Endothelial cell (in vitro differentiated cells): ENCODE data around the gene ADTRP. TPM values are rescaled to one million over a fixed set of nuclear protein-coding genes. Genes with fewer than 3 reads are reported as not detected.

Experiments
- DNase-seq: peaks from one replicate; pipeline ENCODE4 v3.0.0; 2021; ENCODE audit warnings: low spot score
- H3K27ac Mint-ChIP-seq: one replicate; pipeline ENCODE4 v1.8.0; 2021; ENCODE audit warnings: mixed read lengths, inconsistent platforms; ENCODE audit not compliant: unreplicated experiment
- H3K27me3 Mint-ChIP-seq: one replicate; pipeline ENCODE4 v1.8.0; 2021; ENCODE audit warnings: mild to moderate bottlenecking, moderate library complexity, mixed read lengths, inconsistent platforms; ENCODE audit not compliant: unreplicated experiment
- H3K36me3 Mint-ChIP-seq: one replicate; pipeline ENCODE4 v1.8.0; 2021; ENCODE audit warnings: mild to moderate bottlenecking, low read depth, mixed read lengths, inconsistent platforms; ENCODE audit not compliant: unreplicated experiment
- H3K4me1 Mint-ChIP-seq: one replicate; pipeline ENCODE4 v1.8.0; 2021; ENCODE audit warnings: mild to moderate bottlenecking, mixed read lengths, inconsistent platforms; ENCODE audit not compliant: unreplicated experiment
- H3K4me3 Mint-ChIP-seq: one replicate; pipeline ENCODE4 v1.8.0; 2021; ENCODE audit warnings: mild to moderate bottlenecking, mixed read lengths, inconsistent platforms; ENCODE audit not compliant: unreplicated experiment
- H3K9me3 Mint-ChIP-seq: one replicate; pipeline ENCODE4 v1.8.0; 2021; ENCODE audit warnings: mixed read lengths, inconsistent platforms; ENCODE audit not compliant: unreplicated experiment
- CTCF ChIP-seq: fragments of 200-600 bp; sonication (generic); IDR thresholded peaks from one replicate; pipeline ENCODE4 v1.5.0; 2021; ENCODE audit warnings: antibody characterized with exemption; ENCODE audit not compliant: unreplicated experiment
- total RNA-seq: library from RNA; stranded (reverse); fragmentation: NEBNext Ultra II Directional; extraction: Animal tissue kit (Norgen Biotek cat#: 25700); gene quantifications from one replicate; pipeline ENCODE4 v1.2.1, GENCODE V29; 2021; ENCODE audit not compliant: unreplicated experiment

Gene ADTRP
- total RNA-seq, 1 donor from 2014 or later, result not detected

GRCh38 chr6:11729076-11729475 is 49.5 kb downstream of the ADTRP start:
- Mint-ChIP-seq H3K4me3 (no peak overlapping the region), H3K4me1 (no peaks in the 10 kb centered on the region), H3K9me3 (no peaks in the 10 kb centered on the region), H3K27ac (no peak overlapping the region), H3K27me3 (peaks cover 2% of the 10 kb centered on the region), H3K36me3 (no peaks in the 10 kb centered on the region)
- TF ChIP-seq CTCF, result no peak
- no peak for DNase-seq

GRCh38 chr6:11727998-11728961 is 50.3 kb downstream of the ADTRP start:
- DNase-seq, result no peak
- Mint-ChIP-seq H3K9me3 (no peaks in the 10 kb centered on the region), H3K4me3 (no peak overlapping the region), H3K36me3 (no peaks in the 10 kb centered on the region), H3K27me3 (peaks cover 2% of the 10 kb centered on the region), H3K27ac (no peak overlapping the region), H3K4me1 (no peaks in the 10 kb centered on the region)
- TF ChIP-seq CTCF, result no peak

- H3K36me3 Mint-ChIP-seq, result no peaks in the 10 kb centered on the region
- H3K4me1 Mint-ChIP-seq, result no peaks in the 10 kb centered on the region
- no peak overlapping the region for H3K4me3 Mint-ChIP-seq
- DNase-seq, result no peak
- no peaks in the 10 kb centered on the region for H3K9me3 Mint-ChIP-seq
- H3K27ac Mint-ChIP-seq, result no peak overlapping the region
- no peak for TF ChIP-seq CTCF
- peaks cover 2% of the 10 kb centered on the region for H3K27me3 Mint-ChIP-seq
Observed at GRCh38 chr6:11727346-11727997, 51.1 kb downstream of the ADTRP start.

GRCh38 chr6:11724286-11724685 is 54.3 kb downstream of the ADTRP start:
- no peaks in the 10 kb centered on the region for H3K36me3 Mint-ChIP-seq
- TF ChIP-seq CTCF, result no peak
- no peaks in the 10 kb centered on the region for H3K4me1 Mint-ChIP-seq
- H3K9me3 Mint-ChIP-seq, result no peaks in the 10 kb centered on the region
- no peak overlapping the region for H3K4me3 Mint-ChIP-seq
- DNase-seq, result no peak
- no peak overlapping the region for H3K27ac Mint-ChIP-seq
- no peaks in the 10 kb centered on the region for H3K27me3 Mint-ChIP-seq
